Activated CD4-positive, alpha-beta memory T cell treated with anti-CD3 and anti-CD28 coated beads, Interleukin-2, amount 10 ng/mL, durations not matched to agents 7 days and 5 days (primary cell): ENCODE measurements around the gene DGKD. TPM values are rescaled to one million over a fixed set of nuclear protein-coding genes. Genes with fewer than 3 reads are reported as not detected.

Source experiments
- CTCF ChIA-PET: fragments of 350-600 bp; sonication (Branson Sonifier 250); formaldehyde crosslinking; loops from one replicate; lab custom pipeline; 2021; ENCODE audit warnings: antibody characterized with exemption, inconsistent platforms; lab: Charles Lee
- POLR2A ChIA-PET: fragments of 350-600 bp; sonication (Branson Sonifier 250); formaldehyde crosslinking; loops from one replicate; lab custom pipeline; 2021; ENCODE audit warnings: antibody characterized with exemption; lab: Charles Lee
- DNase-seq: peaks from one replicate; pipeline ENCODE4 v3.0.0-alpha.2; 2020
- H3K27ac Mint-ChIP-seq: one replicate; pipeline ENCODE4 v1.8.0; 2021; ENCODE audit warnings: mild to moderate bottlenecking, mixed read lengths
- H3K27me3 Mint-ChIP-seq: one replicate; pipeline ENCODE4 v1.8.0; 2021; ENCODE audit warnings: mixed read lengths
- H3K36me3 Mint-ChIP-seq: one replicate; pipeline ENCODE4 v1.8.0; 2021; ENCODE audit warnings: low read depth, mixed read lengths
- H3K4me1 Mint-ChIP-seq: one replicate; pipeline ENCODE4 v1.8.0; 2021; ENCODE audit warnings: mixed read lengths
- H3K4me3 Mint-ChIP-seq: one replicate; pipeline ENCODE4 v1.8.0; 2021; ENCODE audit warnings: mild to moderate bottlenecking, mixed read lengths
- H3K9me3 Mint-ChIP-seq: one replicate; pipeline ENCODE4 v1.8.0; 2021; ENCODE audit warnings: mixed read lengths
- total RNA-seq, 2 experiments: library from RNA; stranded (reverse); gene quantifications; one replicate each; pipeline ENCODE4 v1.2.3, GENCODE V29; 2021

Gene DGKD
- total RNA-seq, 2 experiments from 2014 or later: 77.8 to 78.3 TPM

DNA sequence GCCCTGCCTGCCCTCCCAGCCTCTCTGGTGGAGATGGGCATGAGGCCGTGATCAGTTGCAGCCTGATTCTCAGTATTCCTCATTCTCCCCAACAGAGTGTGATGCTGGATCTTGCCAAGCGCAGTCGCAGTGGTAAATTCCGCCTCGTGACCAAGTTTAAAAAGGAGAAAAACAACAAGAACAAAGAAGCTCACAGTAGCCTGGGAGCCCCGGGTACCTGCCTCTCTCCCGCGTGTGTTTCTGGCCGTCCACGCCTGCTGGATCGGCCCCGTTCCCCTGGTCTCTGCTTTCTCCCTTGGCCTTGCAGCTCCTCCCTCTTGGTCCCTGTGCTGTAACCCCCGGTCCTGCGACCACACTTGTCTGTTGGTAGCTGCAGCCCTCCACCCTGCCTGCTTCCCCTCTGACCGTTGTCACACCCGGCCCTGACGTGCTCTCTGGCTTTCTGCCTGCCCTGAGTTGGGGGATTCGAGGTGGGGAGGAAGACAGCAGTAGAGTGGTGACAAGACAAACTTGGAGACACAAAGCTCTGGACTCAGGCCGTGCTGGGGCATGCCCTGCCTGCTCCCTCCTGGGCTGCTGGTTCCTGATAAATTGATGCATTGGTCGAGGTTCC is 112.8 kb downstream of the DGKD start:
- CTCF ChIA-PET: no interaction called here
- H3K4me3 Mint-ChIP-seq: no peak overlapping the region
- peaks cover 59% of the 10 kb centered on the region for H3K36me3 Mint-ChIP-seq
- DNase-seq: no peak
- H3K9me3 Mint-ChIP-seq: no peaks in the 10 kb centered on the region
- POLR2A ChIA-PET: no interaction called here
- H3K27me3 Mint-ChIP-seq: no peaks in the 10 kb centered on the region
- H3K4me1 Mint-ChIP-seq: no peaks in the 10 kb centered on the region
- H3K27ac Mint-ChIP-seq: no peak overlapping the region

DNA sequence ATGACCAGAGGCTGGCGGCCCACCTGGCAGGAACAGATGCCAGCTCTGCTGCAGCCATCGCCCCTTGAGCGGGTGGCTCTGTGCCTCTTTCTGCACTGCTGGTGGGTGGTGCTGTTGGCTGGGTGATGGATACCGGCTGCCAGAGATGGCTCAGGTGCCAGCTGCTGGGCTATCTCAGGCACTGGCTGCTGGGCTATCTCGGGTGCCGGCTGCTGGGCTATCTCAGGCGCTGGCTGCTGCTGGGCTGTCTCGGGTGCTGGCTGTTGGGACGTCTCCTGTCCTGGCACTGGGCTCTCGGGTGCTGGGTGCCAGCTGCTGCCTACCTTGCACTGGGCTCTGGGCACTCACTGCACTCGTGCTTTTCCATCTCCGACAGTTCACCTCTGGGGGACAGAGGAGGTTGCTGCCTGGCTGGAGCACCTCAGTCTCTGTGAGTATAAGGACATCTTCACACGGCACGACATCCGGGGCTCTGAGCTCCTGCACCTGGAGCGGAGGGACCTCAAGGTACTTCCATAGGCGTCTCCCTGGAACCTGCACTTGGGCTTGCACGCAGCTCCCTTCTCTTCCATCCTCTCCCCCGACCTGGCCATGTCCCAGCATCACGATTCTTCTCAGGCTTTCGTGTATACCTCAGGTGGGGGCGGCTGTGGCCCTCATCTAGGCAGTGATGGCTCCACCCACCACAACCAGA is 113.9 kb downstream of the DGKD start:
- Mint-ChIP-seq H3K27me3 (no peaks in the 10 kb centered on the region), H3K4me1 (no peaks in the 10 kb centered on the region), H3K36me3 (peaks cover 59% of the 10 kb centered on the region), H3K4me3 (no peak overlapping the region), H3K9me3 (no peaks in the 10 kb centered on the region), H3K27ac (no peak overlapping the region)
- CTCF ChIA-PET: no interaction called here
- no peak for DNase-seq
- POLR2A ChIA-PET: no interaction called here

- DNase-seq: no peak
- no peaks in the 10 kb centered on the region for H3K9me3 Mint-ChIP-seq
- H3K36me3 Mint-ChIP-seq: peaks cover 56% of the 10 kb centered on the region
- H3K4me3 Mint-ChIP-seq: no peak overlapping the region
- H3K27me3 Mint-ChIP-seq: no peaks in the 10 kb centered on the region
- no peak overlapping the region for H3K27ac Mint-ChIP-seq
- POLR2A ChIA-PET: no interaction called here
- CTCF ChIA-PET: no interaction called here
- no peaks in the 10 kb centered on the region for H3K4me1 Mint-ChIP-seq
These were observed 114.4 kb downstream of the DGKD start for GRCh38 chr2:233468741-233469110.

GRCh38 chr2:233469261-233470010 is 115.1 kb downstream of the DGKD start:
- no peak overlapping the region for H3K4me3 Mint-ChIP-seq
- no peaks in the 10 kb centered on the region for H3K4me1 Mint-ChIP-seq
- H3K27ac Mint-ChIP-seq: no peak overlapping the region
- no peak for DNase-seq
- no peaks in the 10 kb centered on the region for H3K9me3 Mint-ChIP-seq
- H3K36me3 Mint-ChIP-seq: peaks cover 50% of the 10 kb centered on the region
- POLR2A ChIA-PET: no interaction called here
- no peaks in the 10 kb centered on the region for H3K27me3 Mint-ChIP-seq
- CTCF ChIA-PET: no interaction called here

- no peaks in the 10 kb centered on the region for H3K4me1 Mint-ChIP-seq
- no peaks in the 10 kb centered on the region for H3K27me3 Mint-ChIP-seq
- H3K27ac Mint-ChIP-seq: no peak overlapping the region
- ChIA-PET POLR2A (no interaction called here), CTCF (no interaction called here)
- H3K9me3 Mint-ChIP-seq: no peaks in the 10 kb centered on the region
- DNase-seq: no peak
- no peak overlapping the region for H3K4me3 Mint-ChIP-seq
- H3K36me3 Mint-ChIP-seq: peaks cover 50% of the 10 kb centered on the region
These were observed 115.9 kb downstream of the DGKD start for GRCh38 chr2:233470011-233470687.

- H3K9me3 Mint-ChIP-seq: no peaks in the 10 kb centered on the region
- no peak overlapping the region for H3K4me3 Mint-ChIP-seq
- CTCF ChIA-PET: no interaction called here
- H3K4me1 Mint-ChIP-seq: no peaks in the 10 kb centered on the region
- POLR2A ChIA-PET: no interaction called here
- peaks cover 50% of the 10 kb centered on the region for H3K36me3 Mint-ChIP-seq
- no peak for DNase-seq
- no peaks in the 10 kb centered on the region for H3K27me3 Mint-ChIP-seq
- no peak overlapping the region for H3K27ac Mint-ChIP-seq
These were observed 116.5 kb downstream of the DGKD start for GRCh38 chr2:233470839-233471238.

GRCh38 chr2:233471291-233472035 is 117.2 kb downstream of the DGKD start:
- ChIA-PET CTCF (interaction anchor here (1.0 kb wide), 1 partner anchor 67 kb away, joined by 3 read pairs; no protein-coding TSS in a partner anchor), POLR2A (no interaction called here)
- Mint-ChIP-seq H3K9me3 (no peaks in the 10 kb centered on the region), H3K4me3 (no peak overlapping the region), H3K36me3 (peaks cover 44% of the 10 kb centered on the region), H3K27ac (no peak overlapping the region), H3K27me3 (no peaks in the 10 kb centered on the region), H3K4me1 (no peaks in the 10 kb centered on the region)
- no peak for DNase-seq

- no peaks in the 10 kb centered on the region for H3K9me3 Mint-ChIP-seq
- H3K27ac Mint-ChIP-seq: no peak overlapping the region
- CTCF ChIA-PET: no interaction called here
- no peak for DNase-seq
- no peaks in the 10 kb centered on the region for H3K27me3 Mint-ChIP-seq
- no peaks in the 10 kb centered on the region for H3K4me1 Mint-ChIP-seq
- no peak overlapping the region for H3K4me3 Mint-ChIP-seq
- H3K36me3 Mint-ChIP-seq: peaks cover 33% of the 10 kb centered on the region
- POLR2A ChIA-PET: no interaction called here
These were observed 119.1 kb downstream of the DGKD start for GRCh38 chr2:233473386-233473791.

DNA sequence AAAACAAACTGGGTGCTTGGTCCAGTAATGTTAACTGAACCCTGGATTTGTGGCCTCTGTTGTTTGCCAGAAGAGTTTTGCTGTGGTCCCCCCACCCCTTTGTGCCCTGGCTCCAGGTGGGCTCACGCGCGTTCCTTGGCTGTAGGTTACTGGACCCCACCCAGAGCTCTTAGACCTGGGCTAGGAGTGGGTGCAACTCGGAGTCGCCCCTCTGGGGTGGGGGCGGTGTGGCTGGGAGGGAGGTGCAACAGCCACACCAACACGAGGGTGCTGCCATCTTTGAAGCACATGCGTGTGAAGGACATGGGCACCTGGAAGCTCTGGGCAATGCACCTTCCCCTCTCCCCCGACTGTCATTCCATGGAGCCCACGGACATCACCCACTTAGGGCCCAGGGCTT is 119.6 kb downstream of the DGKD start:
- POLR2A ChIA-PET: no interaction called here
- H3K27me3 Mint-ChIP-seq: no peaks in the 10 kb centered on the region
- peaks cover 29% of the 10 kb centered on the region for H3K36me3 Mint-ChIP-seq
- no peaks in the 10 kb centered on the region for H3K9me3 Mint-ChIP-seq
- CTCF ChIA-PET: no interaction called here
- no peak overlapping the region for H3K27ac Mint-ChIP-seq
- H3K4me1 Mint-ChIP-seq: no peaks in the 10 kb centered on the region
- DNase-seq: no peak
- H3K4me3 Mint-ChIP-seq: no peak overlapping the region

- no peak overlapping the region for H3K4me3 Mint-ChIP-seq
- no peak for DNase-seq
- H3K36me3 Mint-ChIP-seq: peaks cover 24% of the 10 kb centered on the region
- ChIA-PET CTCF (no interaction called here), POLR2A (no interaction called here)
- no peak overlapping the region for H3K27ac Mint-ChIP-seq
- H3K9me3 Mint-ChIP-seq: no peaks in the 10 kb centered on the region
- H3K27me3 Mint-ChIP-seq: no peaks in the 10 kb centered on the region
- no peaks in the 10 kb centered on the region for H3K4me1 Mint-ChIP-seq
These were observed 120.2 kb downstream of the DGKD start for GRCh38 chr2:233474308-233475160.

GRCh38 chr2:233476063-233476410 is 121.7 kb downstream of the DGKD start:
- no peak overlapping the region for H3K27ac Mint-ChIP-seq
- DNase-seq: peak; percentile 8
- H3K9me3 Mint-ChIP-seq: no peaks in the 10 kb centered on the region
- ChIA-PET POLR2A (no interaction called here), CTCF (interaction anchor here (1.4 kb wide), 1 partner anchor 33 kb away, joined by 4 read pairs; no protein-coding TSS in a partner anchor)
- H3K36me3 Mint-ChIP-seq: peaks cover 12% of the 10 kb centered on the region
- no peak overlapping the region for H3K4me3 Mint-ChIP-seq
- no peaks in the 10 kb centered on the region for H3K4me1 Mint-ChIP-seq
- no peaks in the 10 kb centered on the region for H3K27me3 Mint-ChIP-seq
